ENCODE data around the gene MAGED1.

- peak in 1 of 2 donors; percentile 45 for TF ChIP-seq POLR2A (IDR thresholded peaks at IDR 0.05)
- TF ChIP-seq CTCF (IDR thresholded peaks at IDR 0.05): no peak
These were observed at the start of gene MAGED1 for GRCh38 chrX:51892921-51893745.

Measured in gastroesophageal sphincter (tissue), 3 donors.